GM21529 (cell line): ENCODE results near the gene CYSRT1.
"Not testable (repeated sequence)": the region's sequence is repeated elsewhere in the genome, so short reads cannot be mapped to it uniquely, and the experiment has no call there.

Experiments
- ATAC-seq: cut with Tn5 transposase; IDR thresholded peaks from one replicate; pipeline ENCODE4 v1.9.1; 2021; ENCODE audit not compliant: unreplicated experiment

CYSRT1 gene

DNA sequence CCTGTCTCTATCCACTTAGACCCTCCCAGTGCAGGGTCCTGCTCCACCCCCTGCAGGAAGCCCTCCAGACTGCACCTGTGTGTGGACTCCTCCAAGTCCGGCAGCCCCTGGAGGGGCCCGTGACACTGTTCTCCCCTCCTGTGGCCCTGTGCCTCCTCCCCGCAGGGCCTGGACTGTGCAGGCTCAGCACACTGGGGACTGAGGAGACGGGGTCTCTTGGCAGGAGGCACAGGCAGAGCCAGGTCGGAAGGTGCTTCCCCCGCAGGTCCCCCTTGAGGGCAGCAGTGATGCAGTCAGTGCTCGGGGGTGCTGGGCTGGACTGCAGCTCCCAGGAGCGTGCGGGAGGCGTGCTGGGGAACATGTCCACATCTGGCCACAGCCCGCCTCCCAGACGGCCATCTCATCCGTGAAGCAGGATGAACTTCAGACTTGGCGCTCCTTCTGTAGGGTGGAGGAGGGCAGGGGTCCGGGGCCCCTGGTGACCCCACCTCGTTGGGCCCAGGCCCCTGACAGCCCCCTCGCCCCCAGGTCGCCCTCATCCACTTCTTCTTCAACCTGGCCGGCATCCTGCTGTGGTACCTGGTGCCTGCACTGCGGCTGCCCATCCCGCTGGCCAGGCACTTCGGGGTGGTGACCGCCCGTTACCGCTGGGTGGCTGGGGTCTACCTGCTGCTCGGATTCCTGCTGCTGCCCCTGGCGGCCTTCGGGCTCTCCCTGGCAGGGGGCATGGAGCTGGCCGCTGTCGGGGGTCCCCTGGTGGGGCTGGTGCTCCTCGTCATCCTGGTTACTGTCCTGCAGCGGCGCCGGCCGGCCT is 10.7 kb downstream of the CYSRT1 start:
- ATAC-seq = no peak

GRCh38 chr9:137236238-137236935 is 11.4 kb downstream of the CYSRT1 start:
- peak; percentile 17 for ATAC-seq

GRCh38 chr9:137236936-137237421 is 12.0 kb downstream of the CYSRT1 start:
- no peak for ATAC-seq

- no peak for ATAC-seq
Measured at GRCh38 chr9:137237759-137238726, 13.1 kb downstream of the CYSRT1 start.

GRCh38 chr9:137239541-137240200 is 14.7 kb downstream of the CYSRT1 start:
- not testable (repeated sequence) for ATAC-seq

DNA sequence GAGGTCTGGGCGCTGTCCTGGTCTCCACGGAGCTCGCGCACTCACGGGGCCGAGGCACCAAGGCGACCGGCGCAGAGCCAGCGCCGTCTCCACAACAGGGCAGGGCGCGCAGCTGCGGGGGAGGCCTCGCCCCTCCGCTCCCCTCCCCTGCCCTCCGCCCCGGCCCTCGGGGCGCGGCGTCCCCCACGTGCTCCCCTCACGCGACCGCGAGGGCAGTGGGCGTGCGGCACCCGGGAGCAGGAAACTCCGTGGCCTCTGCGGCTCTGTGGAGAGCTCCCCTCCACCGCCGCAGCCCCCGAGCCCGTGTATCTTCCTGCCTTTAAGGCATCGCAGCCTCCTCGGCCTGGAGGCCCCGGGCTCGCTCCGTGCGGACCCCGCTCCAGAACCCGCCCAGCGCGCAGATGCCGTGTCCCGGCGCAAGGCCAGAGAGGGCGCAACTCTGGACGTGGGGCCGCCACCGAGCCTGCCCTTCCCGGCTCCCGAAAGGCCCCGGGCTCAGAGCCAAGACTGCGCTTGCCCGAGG is 15.4 kb downstream of the CYSRT1 start:
- peak; percentile 32 for ATAC-seq

GRCh38 chr9:137240841-137241489 is 16.0 kb downstream of the CYSRT1 start, which contains the start of gene TUBB4B:
TUBB4B (plus strand) TSS chr9:137241287; CDS start chr9:137241361, 74 bp downstream.
- peak; percentile 73 for ATAC-seq

DNA sequence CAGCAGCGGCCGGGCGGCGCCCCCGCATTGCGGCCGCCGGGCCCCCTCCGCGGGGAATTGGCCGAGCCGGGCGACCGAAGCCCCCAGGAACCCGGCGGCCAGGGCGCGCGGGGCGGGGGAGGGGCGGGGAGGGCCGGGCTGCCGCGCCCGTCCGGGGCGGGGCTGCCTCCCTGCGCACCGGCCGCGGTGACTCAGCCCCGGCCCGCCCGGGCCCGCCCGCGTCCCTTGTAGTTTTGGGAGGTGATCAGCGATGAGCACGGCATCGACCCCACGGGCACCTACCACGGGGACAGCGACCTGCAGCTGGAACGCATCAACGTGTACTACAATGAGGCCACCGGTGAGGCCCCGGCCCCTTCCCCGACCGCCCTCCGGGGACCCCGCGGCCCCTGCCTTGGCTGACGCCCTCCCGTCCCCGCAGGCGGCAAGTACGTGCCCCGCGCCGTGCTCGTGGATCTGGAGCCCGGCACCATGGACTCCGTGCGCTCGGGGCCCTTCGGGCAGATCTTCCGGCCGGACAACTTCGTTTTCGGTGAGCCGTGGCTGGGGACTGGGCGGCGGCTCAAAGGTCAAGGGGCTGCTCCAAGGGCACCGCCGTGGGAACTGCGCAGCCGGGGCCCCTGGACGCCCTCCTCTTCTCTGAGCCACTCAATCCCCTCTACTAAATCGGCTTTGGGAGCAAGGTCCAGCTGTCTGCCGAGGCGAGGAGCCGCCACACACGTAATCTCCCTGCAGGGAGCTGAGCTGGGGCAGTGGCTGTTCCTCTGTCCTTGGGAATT is 16.7 kb downstream of the CYSRT1 start:
- peak; percentile 4 for ATAC-seq

DNA sequence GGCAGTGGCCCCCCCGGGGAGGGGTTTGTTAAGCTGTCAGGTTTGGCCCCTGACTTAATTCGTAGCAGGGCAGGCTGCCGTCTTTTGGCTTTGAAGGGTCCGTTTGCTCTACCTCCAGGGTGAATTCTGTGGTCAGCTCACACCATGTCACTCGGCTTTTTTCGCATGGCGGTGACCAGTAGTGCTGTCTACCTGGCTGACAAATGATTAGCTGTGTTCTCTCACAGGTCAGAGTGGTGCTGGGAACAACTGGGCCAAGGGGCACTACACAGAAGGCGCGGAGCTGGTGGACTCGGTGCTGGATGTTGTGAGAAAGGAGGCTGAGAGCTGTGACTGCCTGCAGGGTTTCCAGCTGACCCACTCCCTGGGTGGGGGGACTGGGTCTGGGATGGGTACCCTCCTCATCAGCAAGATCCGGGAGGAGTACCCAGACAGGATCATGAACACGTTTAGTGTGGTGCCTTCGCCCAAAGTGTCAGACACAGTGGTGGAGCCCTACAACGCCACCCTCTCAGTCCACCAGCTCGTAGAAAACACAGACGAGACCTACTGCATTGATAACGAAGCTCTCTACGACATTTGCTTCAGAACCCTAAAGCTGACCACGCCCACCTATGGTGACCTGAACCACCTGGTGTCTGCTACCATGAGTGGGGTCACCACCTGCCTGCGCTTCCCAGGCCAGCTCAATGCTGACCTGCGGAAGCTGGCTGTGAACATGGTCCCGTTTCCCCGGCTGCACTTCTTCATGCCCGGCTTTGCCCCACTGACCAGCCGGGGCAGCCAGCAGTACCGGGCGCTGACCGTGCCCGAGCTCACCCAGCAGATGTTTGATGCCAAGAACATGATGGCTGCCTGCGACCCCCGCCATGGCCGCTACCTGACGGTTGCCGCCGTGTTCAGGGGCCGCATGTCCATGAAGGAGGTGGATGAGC is 17.6 kb downstream of the CYSRT1 start:
- ATAC-seq = no peak

DNA sequence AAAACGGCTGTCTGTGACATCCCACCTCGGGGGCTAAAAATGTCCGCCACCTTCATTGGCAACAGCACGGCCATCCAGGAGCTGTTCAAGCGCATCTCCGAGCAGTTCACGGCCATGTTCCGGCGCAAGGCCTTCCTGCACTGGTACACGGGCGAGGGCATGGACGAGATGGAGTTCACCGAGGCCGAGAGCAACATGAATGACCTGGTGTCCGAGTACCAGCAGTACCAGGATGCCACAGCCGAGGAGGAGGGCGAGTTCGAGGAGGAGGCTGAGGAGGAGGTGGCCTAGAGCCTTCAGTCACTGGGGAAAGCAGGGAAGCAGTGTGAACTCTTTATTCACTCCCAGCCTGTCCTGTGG is 18.3 kb downstream of the CYSRT1 start:
- ATAC-seq = not testable (repeated sequence)

DNA sequence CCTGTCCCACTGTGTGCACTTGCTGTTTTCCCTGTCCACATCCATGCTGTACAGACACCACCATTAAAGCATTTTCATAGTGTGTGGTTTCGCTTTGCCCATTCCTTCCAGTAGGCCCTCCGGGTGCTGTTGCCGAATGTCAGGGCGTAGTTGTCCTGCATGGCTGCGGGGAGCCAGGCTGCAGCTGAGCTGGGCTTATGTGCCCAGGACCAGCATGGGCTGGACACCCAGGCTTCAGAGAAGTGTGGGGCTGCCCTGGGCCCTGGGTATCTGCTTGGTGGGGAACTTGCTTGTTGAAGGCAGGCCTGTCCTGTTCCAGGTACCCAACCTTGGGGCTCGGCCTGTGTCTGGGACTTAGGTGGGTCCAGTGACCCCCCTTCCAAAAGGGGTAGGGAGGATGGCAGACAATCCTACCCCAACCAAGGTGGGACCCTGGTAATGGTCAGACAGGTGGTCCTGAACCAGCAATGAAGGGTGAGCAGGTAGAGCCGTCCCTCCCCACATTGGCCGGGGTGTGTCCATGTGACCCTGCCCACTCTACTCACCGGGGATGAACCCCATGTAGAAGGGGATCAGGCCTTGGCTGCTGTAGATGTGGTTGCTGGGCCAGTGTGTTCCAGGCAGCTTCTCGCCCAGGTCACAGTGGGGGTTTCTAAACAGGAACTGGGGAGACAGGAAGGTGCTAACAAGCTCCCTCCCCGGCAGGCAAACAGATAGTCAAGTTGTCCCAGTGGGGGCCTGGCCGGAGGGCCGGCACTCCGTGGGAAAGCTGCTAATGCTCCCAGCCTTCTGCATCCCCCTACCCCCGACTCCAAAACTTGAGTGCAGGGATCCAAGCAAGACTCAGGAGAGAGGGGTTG is 18.9 kb downstream of the CYSRT1 start:
- ATAC-seq = no peak

GRCh38 chr9:137244486-137245449 is 19.8 kb downstream of the CYSRT1 start:
- no peak for ATAC-seq

- ATAC-seq = no peak
Measured at GRCh38 chr9:137245450-137246421, 20.8 kb downstream of the CYSRT1 start.

DNA sequence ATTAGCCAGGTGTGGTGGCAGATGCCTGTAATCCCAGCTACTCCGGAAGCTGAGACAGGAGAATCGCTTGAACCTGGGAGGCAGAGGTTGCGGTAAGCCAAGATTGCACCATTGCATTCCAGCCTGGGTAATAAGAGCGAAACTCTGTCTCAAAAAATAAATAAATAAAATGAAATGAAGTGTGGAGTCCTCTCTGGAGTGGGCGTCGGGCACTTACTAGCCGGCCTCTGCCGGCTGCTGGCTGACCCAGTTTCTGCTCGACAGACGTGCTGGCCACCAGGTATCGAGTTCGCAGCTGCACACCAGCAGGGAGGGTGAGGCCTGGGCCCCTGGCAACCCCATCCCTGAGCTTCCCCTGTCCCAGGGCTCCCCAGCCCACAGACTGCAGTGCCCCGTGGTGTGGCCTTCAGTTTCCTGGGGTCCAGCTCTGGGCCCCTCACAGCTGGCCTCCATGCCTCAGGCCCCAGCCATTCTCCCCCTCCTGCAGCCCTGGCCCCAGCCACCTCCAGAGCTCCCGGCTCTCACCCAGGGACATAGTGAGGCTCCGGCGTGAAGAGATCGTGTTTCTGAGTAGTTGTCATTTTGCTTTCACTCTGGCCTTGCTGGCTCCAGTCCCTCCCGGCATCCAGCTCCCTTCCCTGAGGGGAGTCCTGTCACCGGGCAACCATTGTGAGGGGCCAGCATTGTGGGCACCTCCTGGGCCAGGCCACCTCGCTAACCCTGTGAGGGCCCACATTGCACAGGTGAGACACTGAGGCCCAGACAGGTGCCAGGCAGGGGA is 22.4 kb downstream of the CYSRT1 start:
- ATAC-seq = no peak
